Body of pancreas (tissue), 4 donors: ENCODE data around the gene PKP2.
"Not testable (repeated sequence)": the region's sequence is repeated elsewhere in the genome, so short reads cannot be mapped to it uniquely, and the experiment has no call there.

Source experiments
- POLR2A ChIP-seq, 3 donors: fragments of 450-650 bp; IDR thresholded peaks; one replicate each; pipeline ENCODE4 v1.6.1; 2016; ENCODE audit warnings: antibody characterized with exemption in 3 of 3, mild to moderate bottlenecking in 2 of 3
- TF ChIP-seq, protein P1 (sequence below), 7 experiments: fragments of 450-650 bp in 4 of 7; fragments of 200-600 bp in 3 of 7; sonication (generic) in 3 of 7; IDR thresholded peaks; one replicate each; pipeline ENCODE4 v1.5.1; 2016 to 2019; ENCODE audit warnings: antibody characterized with exemption in 7 of 7

DNA sequence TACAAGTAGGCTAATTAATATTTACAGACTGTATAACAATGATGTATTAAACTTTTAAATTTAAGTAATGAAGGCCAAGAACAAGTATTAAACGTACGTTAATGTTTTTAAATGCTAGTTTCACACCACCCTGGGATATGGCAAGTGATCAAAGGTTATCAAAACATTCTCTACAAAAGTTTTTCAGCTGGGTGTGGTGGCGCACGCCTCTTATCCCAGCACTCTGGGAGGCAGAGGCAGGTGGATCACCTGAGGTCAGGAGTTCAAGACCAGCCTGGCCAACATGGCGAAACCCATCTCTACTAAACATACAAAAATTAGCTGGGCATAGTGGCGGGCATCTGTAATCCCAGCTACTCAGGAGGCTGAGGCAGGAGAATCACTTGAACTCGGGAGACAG lies 17.5 kb downstream of the PKP2 start:
- TF ChIP-seq, protein P1, sequence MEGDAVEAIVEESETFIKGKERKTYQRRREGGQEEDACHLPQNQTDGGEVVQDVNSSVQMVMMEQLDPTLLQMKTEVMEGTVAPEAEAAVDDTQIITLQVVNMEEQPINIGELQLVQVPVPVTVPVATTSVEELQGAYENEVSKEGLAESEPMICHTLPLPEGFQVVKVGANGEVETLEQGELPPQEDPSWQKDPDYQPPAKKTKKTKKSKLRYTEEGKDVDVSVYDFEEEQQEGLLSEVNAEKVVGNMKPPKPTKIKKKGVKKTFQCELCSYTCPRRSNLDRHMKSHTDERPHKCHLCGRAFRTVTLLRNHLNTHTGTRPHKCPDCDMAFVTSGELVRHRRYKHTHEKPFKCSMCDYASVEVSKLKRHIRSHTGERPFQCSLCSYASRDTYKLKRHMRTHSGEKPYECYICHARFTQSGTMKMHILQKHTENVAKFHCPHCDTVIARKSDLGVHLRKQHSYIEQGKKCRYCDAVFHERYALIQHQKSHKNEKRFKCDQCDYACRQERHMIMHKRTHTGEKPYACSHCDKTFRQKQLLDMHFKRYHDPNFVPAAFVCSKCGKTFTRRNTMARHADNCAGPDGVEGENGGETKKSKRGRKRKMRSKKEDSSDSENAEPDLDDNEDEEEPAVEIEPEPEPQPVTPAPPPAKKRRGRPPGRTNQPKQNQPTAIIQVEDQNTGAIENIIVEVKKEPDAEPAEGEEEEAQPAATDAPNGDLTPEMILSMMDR (IDR thresholded peaks at IDR 0.05), result not testable (repeated sequence)
- TF ChIP-seq POLR2A (IDR thresholded peaks at IDR 0.05), result not testable (repeated sequence)
